Measurements from ENCODE around the gene ATP8A2. TPM values are rescaled to one million over a fixed set of nuclear protein-coding genes. Genes with fewer than 3 reads are reported as not detected.

The ATP8A2 gene
- total RNA-seq, 3 donors from 2014 or later (not counting 1 experiment from before 2014, with no cell fraction given), result 0.43 to 0.68 (median 0.59) TPM

DNA sequence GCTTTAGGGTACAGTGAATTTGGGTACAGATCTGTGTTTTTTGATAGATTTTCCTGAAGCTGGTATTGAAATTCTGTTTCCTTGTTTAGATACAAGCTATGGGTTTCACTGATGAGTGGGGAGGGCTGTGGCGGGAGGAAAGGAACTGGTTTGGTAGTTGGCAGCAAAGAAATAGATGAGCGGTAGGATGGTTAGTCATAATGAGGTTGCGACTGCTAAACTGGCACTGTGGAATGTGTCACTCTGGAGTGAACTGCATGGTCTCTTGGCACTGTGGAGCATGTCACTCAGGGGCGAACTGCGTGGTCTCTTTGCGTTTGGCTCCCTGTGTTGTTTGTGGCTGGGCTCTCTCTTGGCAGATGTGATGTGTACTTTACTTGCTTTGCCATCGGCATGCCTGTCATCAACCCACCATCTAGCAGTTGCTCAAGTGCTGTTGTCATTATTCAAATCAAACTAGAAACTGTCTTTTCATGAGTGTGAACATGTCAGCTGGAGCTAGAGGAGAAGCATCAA, 82.1 kb downstream of the ATP8A2 start:
- Mint-ChIP-seq H3K27ac (no peak overlapping the region), H3K4me1 (no peaks in the 10 kb centered on the region), H3K4me3 (no peak overlapping the region), H3K36me3 (no peaks in the 10 kb centered on the region), H3K9me3 (no peaks in the 10 kb centered on the region), H3K27me3 (ENCODE audit: low read depth in 2 of 2) (peaks cover 7 to 18% of the 10 kb centered on the region in 2 donors)
- Histone ChIP-seq H3K4me3 (ENCODE audit: low read length) (no peak overlapping the region), H3K36me3 (ENCODE audit: control insufficient read depth, insufficient read depth, low read length) (no peaks in the 10 kb centered on the region), H3K4me1 (ENCODE audit: control insufficient read depth, insufficient read depth, low read length) (no peaks in the 10 kb centered on the region), H3K27me3 (ENCODE audit: control insufficient read depth, insufficient read depth, low read length) (no peaks in the 10 kb centered on the region), H3K9me3 (ENCODE audit: control insufficient read depth, insufficient read depth, low read length) (no peaks in the 10 kb centered on the region), H3K27ac (ENCODE audit: low read length) (no peak overlapping the region)
- DNase-seq (no peak), ATAC-seq (no peak)
- intact Hi-C loops (cut with micrococcal nuclease), result no loop called here
- TF ChIP-seq, protein P1, sequence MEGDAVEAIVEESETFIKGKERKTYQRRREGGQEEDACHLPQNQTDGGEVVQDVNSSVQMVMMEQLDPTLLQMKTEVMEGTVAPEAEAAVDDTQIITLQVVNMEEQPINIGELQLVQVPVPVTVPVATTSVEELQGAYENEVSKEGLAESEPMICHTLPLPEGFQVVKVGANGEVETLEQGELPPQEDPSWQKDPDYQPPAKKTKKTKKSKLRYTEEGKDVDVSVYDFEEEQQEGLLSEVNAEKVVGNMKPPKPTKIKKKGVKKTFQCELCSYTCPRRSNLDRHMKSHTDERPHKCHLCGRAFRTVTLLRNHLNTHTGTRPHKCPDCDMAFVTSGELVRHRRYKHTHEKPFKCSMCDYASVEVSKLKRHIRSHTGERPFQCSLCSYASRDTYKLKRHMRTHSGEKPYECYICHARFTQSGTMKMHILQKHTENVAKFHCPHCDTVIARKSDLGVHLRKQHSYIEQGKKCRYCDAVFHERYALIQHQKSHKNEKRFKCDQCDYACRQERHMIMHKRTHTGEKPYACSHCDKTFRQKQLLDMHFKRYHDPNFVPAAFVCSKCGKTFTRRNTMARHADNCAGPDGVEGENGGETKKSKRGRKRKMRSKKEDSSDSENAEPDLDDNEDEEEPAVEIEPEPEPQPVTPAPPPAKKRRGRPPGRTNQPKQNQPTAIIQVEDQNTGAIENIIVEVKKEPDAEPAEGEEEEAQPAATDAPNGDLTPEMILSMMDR (IDR thresholded peaks at IDR 0.05), result no peak
- 91% methylated on average over 7 of the region's 7 CpGs for whole genome bisulfite sequencing (ENCODE audit: insufficient coverage)

DNA sequence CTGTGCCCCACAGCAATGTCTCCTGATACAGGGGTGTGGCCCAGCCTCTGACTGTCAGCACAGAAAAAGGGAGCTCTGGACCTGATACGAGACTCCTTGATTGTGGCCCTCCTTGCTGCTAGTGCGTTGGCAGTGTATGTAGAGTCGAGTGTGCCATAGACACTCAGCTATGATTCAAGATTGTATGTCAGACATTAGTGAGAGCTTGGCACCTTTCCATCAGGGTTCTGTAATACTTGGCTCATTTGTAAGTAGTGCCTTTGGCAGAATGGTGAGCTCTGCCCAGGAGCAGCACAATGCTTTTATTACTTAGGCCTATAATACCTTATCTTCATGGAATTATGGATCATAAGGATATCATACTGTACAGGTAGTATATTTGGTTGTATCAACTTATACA, 83.4 kb downstream of the ATP8A2 start:
- no peaks in the 10 kb centered on the region for H3K9me3 ChIP-seq (ENCODE audit: control insufficient read depth, insufficient read depth, low read length)
- no peaks in the 10 kb centered on the region for H3K4me1 ChIP-seq (ENCODE audit: control insufficient read depth, insufficient read depth, low read length)
- WGBS (ENCODE audit: insufficient coverage), result 92% methylated on average over 3 of the region's 3 CpGs
- peaks cover 12 to 18% of the 10 kb centered on the region in 2 donors for H3K27me3 Mint-ChIP-seq (ENCODE audit: low read depth in 2 of 2)
- H3K9me3 Mint-ChIP-seq, result no peaks in the 10 kb centered on the region
- intact Hi-C loops (cut with micrococcal nuclease), result no loop called here
- H3K4me3 ChIP-seq (ENCODE audit: low read length), result no peak overlapping the region
- no peak overlapping the region for H3K27ac Mint-ChIP-seq
- no peak overlapping the region for H3K27ac ChIP-seq (ENCODE audit: low read length)
- no peak for ATAC-seq
- H3K36me3 Mint-ChIP-seq, result no peaks in the 10 kb centered on the region
- H3K27me3 ChIP-seq (ENCODE audit: control insufficient read depth, insufficient read depth, low read length), result no peaks in the 10 kb centered on the region
- H3K36me3 ChIP-seq (ENCODE audit: control insufficient read depth, insufficient read depth, low read length), result no peaks in the 10 kb centered on the region
- TF ChIP-seq, protein P1 (IDR thresholded peaks at IDR 0.05), result no peak
- no peak overlapping the region for H3K4me3 Mint-ChIP-seq
- DNase-seq, result no peak
- no peaks in the 10 kb centered on the region for H3K4me1 Mint-ChIP-seq

DNA sequence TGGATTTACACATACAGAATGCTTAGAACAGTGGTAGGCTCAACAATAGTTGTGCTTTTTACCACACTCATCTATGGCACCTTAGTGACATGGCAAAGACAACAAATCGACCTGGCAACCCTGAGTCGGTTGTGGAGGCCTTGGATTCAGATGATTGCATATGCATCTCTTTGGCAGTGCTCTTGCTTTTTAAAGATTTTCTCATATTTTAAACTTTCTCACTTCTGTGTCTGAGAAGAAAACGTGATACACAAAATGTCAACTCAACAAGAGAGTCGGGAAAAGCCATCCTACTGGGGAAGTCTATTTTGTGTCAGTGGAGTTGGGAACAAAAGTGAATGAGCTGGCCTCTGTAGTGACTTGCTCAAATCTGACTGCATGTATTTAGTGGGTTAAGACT, 85.8 kb downstream of the ATP8A2 start:
- WGBS (ENCODE audit: insufficient coverage), result 77% methylated on average over 4 of the region's 4 CpGs

More for the DNA sequence above, 85.8 kb downstream of the ATP8A2 start:
- Histone ChIP-seq H3K4me1 (ENCODE audit: control insufficient read depth, insufficient read depth, low read length) (no peaks in the 10 kb centered on the region), H3K27ac (ENCODE audit: low read length) (no peak overlapping the region), H3K27me3 (ENCODE audit: control insufficient read depth, insufficient read depth, low read length) (no peaks in the 10 kb centered on the region), H3K4me3 (ENCODE audit: low read length) (no peak overlapping the region), H3K36me3 (ENCODE audit: control insufficient read depth, insufficient read depth, low read length) (no peaks in the 10 kb centered on the region), H3K9me3 (ENCODE audit: control insufficient read depth, insufficient read depth, low read length) (no peaks in the 10 kb centered on the region)
- Mint-ChIP-seq H3K4me3 (no peak overlapping the region), H3K4me1 (no peaks in the 10 kb centered on the region), H3K27ac (no peak overlapping the region), H3K27me3 (ENCODE audit: low read depth in 2 of 2) (peaks cover 7 to 20% of the 10 kb centered on the region in 2 donors), H3K36me3 (no peaks in the 10 kb centered on the region), H3K9me3 (no peaks in the 10 kb centered on the region)
- TF ChIP-seq, protein P1 (IDR thresholded peaks at IDR 0.05), result no peak
- ATAC-seq (no peak), DNase-seq (no peak)
- intact Hi-C loops (cut with micrococcal nuclease), result no loop called here

Measured in natural killer cell (primary cell).